Mesendoderm (in vitro differentiated cells): Measurements from ENCODE around the gene AGER.

ENCODE experiments used
- DNase-seq: peaks from one replicate; pipeline ENCODE4 v3.0.0; 2013
- H2AK5ac ChIP-seq: 2 replicates; pipeline ENCODE4 v1.6.1; 2013; ENCODE audit warnings: low read length, inconsistent platforms
- H2BK120ac ChIP-seq: 2 replicates; pipeline ENCODE4 v1.6.1; 2013; ENCODE audit warnings: low read depth, mild to moderate bottlenecking, low read length, moderate library complexity, mixed read lengths
- H2BK15ac ChIP-seq: replicated peaks from 2 replicates; pipeline ENCODE4 v1.6.1; 2013; ENCODE audit warnings: low read depth, mild to moderate bottlenecking, moderate library complexity
- H2BK5ac ChIP-seq: 2 replicates; pipeline ENCODE4 v1.6.1; 2013; ENCODE audit warnings: low read length, inconsistent platforms
- H3K18ac ChIP-seq: 2 replicates; pipeline ENCODE4 v1.6.1; 2013; ENCODE audit warnings: mild to moderate bottlenecking, low read length, mixed read lengths
- H3K23ac ChIP-seq: one replicate; pipeline ENCODE4 v1.6.1; 2013; ENCODE audit warnings: low read length
- H3K27ac ChIP-seq: 2 replicates; pipeline ENCODE4 v1.5.1; 2013; ENCODE audit warnings: low read depth, mild to moderate bottlenecking, inconsistent platforms, low read length, moderate library complexity
- H3K27me3 ChIP-seq: 2 replicates; pipeline ENCODE4 v1.6.1; 2013; ENCODE audit warnings: low read length, control low read depth, mild to moderate bottlenecking, inconsistent platforms; ENCODE audit not compliant: insufficient read depth, poor library complexity
- H3K36me3 ChIP-seq: 2 replicates; pipeline ENCODE4 v1.6.1; 2013; ENCODE audit warnings: low read length, inconsistent platforms; ENCODE audit not compliant: control insufficient read depth, insufficient read depth
- H3K4ac ChIP-seq: one replicate; pipeline ENCODE4 v1.6.1; 2013; ENCODE audit warnings: low read depth, mild to moderate bottlenecking, low read length, moderate library complexity
- H3K4me1 ChIP-seq: 2 replicates; pipeline ENCODE4 v1.6.1; 2013; ENCODE audit warnings: low read depth, low read length, inconsistent platforms; ENCODE audit not compliant: control insufficient read depth
- H3K4me2 ChIP-seq: 2 replicates; pipeline ENCODE4 v1.6.1; 2013; ENCODE audit warnings: low read length
- H3K4me3 ChIP-seq: 2 replicates; pipeline ENCODE4 v1.5.1; 2013; ENCODE audit warnings: mild to moderate bottlenecking, low read length
- H3K56ac ChIP-seq: one replicate; pipeline ENCODE4 v1.6.1; 2013; ENCODE audit warnings: low read length
- H3K79me1 ChIP-seq: 2 replicates; pipeline ENCODE4 v1.6.1; 2013; ENCODE audit warnings: low read length, inconsistent platforms
- H3K79me2 ChIP-seq: 2 replicates; pipeline ENCODE4 v1.6.1; 2013; ENCODE audit warnings: mild to moderate bottlenecking, low read length; ENCODE audit not compliant: control insufficient read depth, insufficient read depth
- H3K9ac ChIP-seq: 2 replicates; pipeline ENCODE4 v1.6.1; 2013; ENCODE audit warnings: low read length, inconsistent platforms
- H4K5ac ChIP-seq: one replicate; pipeline ENCODE4 v1.6.1; 2013; ENCODE audit warnings: low read length
- H4K8ac ChIP-seq: one replicate; pipeline ENCODE4 v1.6.1; 2013; ENCODE audit warnings: low read depth, mild to moderate bottlenecking, control low read depth, low read length, moderate library complexity
- WGBS: extraction: QIAGEN DNeasy Blood & Tissue Kit; methylation state at CpG from one replicate; pipeline ENCODE4 v1.1.7; 2013; ENCODE audit warnings: low lambda C conversion rate, missing lambda C conversion rate; ENCODE audit not compliant: insufficient coverage; ENCODE audit errors: extremely low coverage; 5-methylcytosine and 5-hydroxymethylcytosine counted together

The AGER gene

DNA sequence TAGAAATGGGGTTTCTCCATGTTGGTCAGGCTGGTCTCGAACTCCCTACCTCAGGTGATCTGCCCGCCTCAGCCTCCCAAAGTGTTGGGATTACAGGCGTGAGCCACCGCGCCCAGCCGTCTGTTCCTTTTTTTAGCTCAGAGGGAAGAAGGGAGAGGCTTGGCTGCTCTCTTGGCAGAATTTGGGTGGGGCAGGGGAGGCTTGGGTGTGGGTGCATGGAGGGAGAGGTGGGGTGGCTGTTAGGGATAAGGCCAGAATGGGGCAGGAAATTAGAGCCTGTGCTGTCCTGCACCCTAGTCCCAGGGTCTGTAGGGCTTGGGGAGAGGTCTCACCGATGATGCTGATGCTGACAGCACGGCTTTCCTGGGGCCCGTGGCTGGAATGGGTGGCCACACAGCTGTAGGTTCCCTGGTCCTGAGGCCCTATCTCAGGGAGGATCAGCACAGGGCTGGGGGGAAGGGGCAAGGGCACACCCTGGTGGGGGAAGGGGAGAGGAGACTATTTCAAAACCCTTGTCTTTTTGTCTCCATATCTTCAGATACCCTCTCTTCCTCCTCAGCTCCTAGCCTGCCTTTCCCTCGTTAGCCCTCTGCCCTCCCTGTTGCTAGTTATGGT is 2.0 kb downstream of the AGER start:
- Histone ChIP-seq H3K27ac (no peak overlapping the region), H3K79me1 (peaks cover 3% of the 10 kb centered on the region), H3K56ac (peak overlapping the region; percentile 30), H3K9ac (peak overlapping the region; percentile 1), H3K4me2 (no peak overlapping the region), H2BK120ac (no peak overlapping the region), H4K5ac (no peak overlapping the region), H3K23ac (no peak overlapping the region), H3K79me2 (peaks cover 7% of the 10 kb centered on the region), H2BK15ac (no peak overlapping the region), H3K18ac (no peak overlapping the region), H3K4me1 (peaks cover 4% of the 10 kb centered on the region), H2BK5ac (no peak overlapping the region), H2AK5ac (no peak overlapping the region), H3K27me3 (no peaks in the 10 kb centered on the region), H4K8ac (no peak overlapping the region), H3K36me3 (peaks cover 4% of the 10 kb centered on the region), H3K4ac (no peak overlapping the region), H3K4me3 (no peak overlapping the region)
- no CpG with 5 or more reads among the region's 10 CpGs for WGBS
- DNase-seq: no peak

GRCh38 chr6:32181148-32181702 is 2.8 kb downstream of the AGER start:
- Histone ChIP-seq H2AK5ac (no peak overlapping the region), H3K23ac (no peak overlapping the region), H3K27me3 (no peaks in the 10 kb centered on the region), H2BK15ac (no peak overlapping the region), H2BK120ac (no peak overlapping the region), H3K4me1 (peaks cover 9% of the 10 kb centered on the region), H2BK5ac (no peak overlapping the region), H3K27ac (no peak overlapping the region), H4K5ac (no peak overlapping the region), H3K9ac (no peak overlapping the region), H3K56ac (no peak overlapping the region), H3K36me3 (peaks cover 1% of the 10 kb centered on the region), H3K18ac (no peak overlapping the region), H3K79me2 (peaks cover 8% of the 10 kb centered on the region), H3K79me1 (peaks cover 3% of the 10 kb centered on the region), H3K4me2 (no peak overlapping the region), H4K8ac (no peak overlapping the region), H3K4ac (no peak overlapping the region), H3K4me3 (no peak overlapping the region)
- no peak for DNase-seq
- no CpG with 5 or more reads among the region's 15 CpGs for WGBS

- Histone ChIP-seq H3K4ac (no peak overlapping the region), H3K27ac (no peak overlapping the region), H3K79me2 (peaks cover 17% of the 10 kb centered on the region), H3K23ac (no peak overlapping the region), H3K4me1 (peaks cover 13% of the 10 kb centered on the region), H3K79me1 (peaks cover 6% of the 10 kb centered on the region), H3K9ac (no peak overlapping the region), H3K4me2 (no peak overlapping the region), H2AK5ac (no peak overlapping the region), H3K56ac (peak overlapping the region; percentile 91), H4K5ac (no peak overlapping the region), H2BK15ac (no peak overlapping the region), H2BK120ac (no peak overlapping the region), H3K4me3 (no peak overlapping the region), H3K36me3 (peaks cover 1% of the 10 kb centered on the region), H2BK5ac (no peak overlapping the region), H3K18ac (no peak overlapping the region), H4K8ac (no peak overlapping the region), H3K27me3 (no peaks in the 10 kb centered on the region)
- WGBS: no CpG with 5 or more reads among the region's 10 CpGs
- DNase-seq: no peak
These were observed 4.2 kb downstream of the AGER start for GRCh38 chr6:32179766-32180405.

DNA sequence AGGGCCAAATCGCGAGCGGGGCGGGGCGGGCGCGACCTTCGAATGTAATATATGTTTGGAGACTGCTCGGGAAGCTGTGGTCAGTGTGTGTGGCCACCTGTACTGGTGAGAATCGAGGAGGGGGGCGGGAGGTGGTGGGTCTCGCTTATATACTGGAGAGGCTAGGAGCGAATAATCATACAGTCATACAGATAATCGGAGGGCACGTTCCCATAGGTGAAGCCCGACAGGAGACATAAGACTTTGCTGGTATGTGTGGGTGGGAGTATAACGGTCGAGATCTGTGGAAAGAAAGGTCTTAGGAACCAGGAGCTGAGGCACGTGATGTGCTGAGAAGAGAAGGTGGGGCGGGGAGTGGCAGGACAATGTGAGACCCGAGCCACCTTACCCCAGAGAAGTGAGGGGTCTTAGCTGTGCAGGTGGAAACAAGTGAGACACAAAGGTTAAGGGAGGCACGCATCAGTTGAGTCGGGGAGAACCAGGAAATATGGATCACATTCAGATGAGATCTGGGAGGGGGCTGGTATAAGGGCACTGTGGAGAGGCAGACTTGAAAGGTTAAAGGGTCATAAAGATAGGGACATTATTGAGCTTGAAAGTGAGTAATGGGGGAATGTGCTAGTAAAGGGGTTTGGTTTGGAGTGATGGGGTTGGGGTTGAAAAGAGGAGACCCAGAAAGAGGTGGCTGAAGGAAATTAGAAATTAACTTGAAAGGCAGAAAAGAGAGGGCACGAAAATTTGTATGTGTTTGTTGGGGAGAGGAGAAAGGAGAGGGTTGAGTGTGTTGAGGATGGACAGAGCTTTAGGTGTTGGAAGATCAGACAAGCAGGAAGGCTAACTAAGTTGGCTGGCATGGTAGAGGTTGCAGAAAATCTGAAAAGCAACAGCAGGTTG is 5.3 kb downstream of the AGER start:
- 100% methylated on average over 1 of the region's 24 CpGs for WGBS
- no peak overlapping the region for H3K18ac ChIP-seq
- peaks cover 15% of the 10 kb centered on the region for H3K4me1 ChIP-seq
- peak overlapping the region; percentile 93 for H3K4me2 ChIP-seq
- H3K27me3 ChIP-seq: no peaks in the 10 kb centered on the region
- peaks cover 15% of the 10 kb centered on the region for H3K79me1 ChIP-seq
- H2BK5ac ChIP-seq: no peak overlapping the region
- peaks cover 1% of the 10 kb centered on the region for H3K36me3 ChIP-seq
- DNase-seq: no peak
- no peak overlapping the region for H2BK120ac ChIP-seq
- H3K56ac ChIP-seq: peak overlapping the region; percentile 91
- peaks cover 28% of the 10 kb centered on the region for H3K79me2 ChIP-seq
- no peak overlapping the region for H4K8ac ChIP-seq
- peak overlapping the region; percentile 43 for H3K4me3 ChIP-seq
- H3K27ac ChIP-seq: no peak overlapping the region
- no peak overlapping the region for H3K4ac ChIP-seq
- peak overlapping the region; percentile 88 for H3K9ac ChIP-seq
- no peak overlapping the region for H2BK15ac ChIP-seq
- peak overlapping the region; percentile 9 for H2AK5ac ChIP-seq
- H4K5ac ChIP-seq: no peak overlapping the region
- peak overlapping the region; percentile 48 for H3K23ac ChIP-seq

GRCh38 chr6:32177788-32178546 is 6.1 kb downstream of the AGER start, which contains the start of gene RNF5:
Gene RNF5 (plus strand): TSS chr6:32178405. CDS start chr6:32178512, 107 bp downstream.
- DNase-seq: peak; percentile 100
- peaks cover 16% of the 10 kb centered on the region for H3K4me1 ChIP-seq
- H3K9ac ChIP-seq: peak within 1 kb of the TSS; percentile 88
- H4K5ac ChIP-seq: peak within 1 kb of the TSS; percentile 40
- H3K4ac ChIP-seq: peak within 1 kb of the TSS; percentile 89
- H3K79me2 ChIP-seq: peaks cover 33% of the 10 kb centered on the region
- WGBS: no CpG with 5 or more reads among the region's 33 CpGs
- no peak within 1 kb of the TSS for H4K8ac ChIP-seq
- peak within 1 kb of the TSS; percentile 9 for H2AK5ac ChIP-seq
- H3K79me1 ChIP-seq: peaks cover 20% of the 10 kb centered on the region
- peak within 1 kb of the TSS; percentile 48 for H3K23ac ChIP-seq
- H2BK5ac ChIP-seq: peak within 1 kb of the TSS; percentile 68
- no peaks in the 10 kb centered on the region for H3K27me3 ChIP-seq
- peak within 1 kb of the TSS; percentile 47 for H3K18ac ChIP-seq
- peak within 1 kb of the TSS; percentile 91 for H3K56ac ChIP-seq
- peaks cover 1% of the 10 kb centered on the region for H3K36me3 ChIP-seq
- peak within 1 kb of the TSS; percentile 43 for H3K4me3 ChIP-seq
- no peak within 1 kb of the TSS for H2BK120ac ChIP-seq
- peak within 1 kb of the TSS; percentile 93 for H3K4me2 ChIP-seq
- H3K27ac ChIP-seq: peak within 1 kb of the TSS; percentile 89
- H2BK15ac ChIP-seq: no peak within 1 kb of the TSS
